ENCODE results near the gene SLC22A15.

GRCh38 chr1:116001739-116002487, 25.6 kb downstream of the SLC22A15 start:
- TF ChIP-seq CTCF (IDR thresholded peaks at IDR 0.05), result no peak
- TF ChIP-seq POLR2A (IDR thresholded peaks at IDR 0.05), result no peak

Measured in right lobe of liver (tissue), 4 donors.